Urothelium cell line (cell line): ENCODE measurements around the gene PHEX.
A peak's percentile ranks its signal among the peaks of the same experiment; 100 is the strongest.

Experiments used
- DNase-seq: peaks from one replicate; pipeline ENCODE4 v3.0.0; 2011; ENCODE audit warnings: low spot score, mixed read lengths
- FAIRE-seq: peaks from 2 replicates; lab custom pipeline; 2011; peaks lifted over from hg19 to GRCh38; lab: Jason Lieb, UNC

PHEX gene

GRCh38 chrX:22097012-22097694 lies 65.0 kb downstream of the PHEX start:
- FAIRE-seq (no peak), DNase-seq (peak; percentile 9)

- DNase-seq = no peak
Observed at GRCh38 chrX:22105231-22105630, 73.1 kb downstream of the PHEX start.

GRCh38 chrX:22105971-22106370 lies 73.8 kb downstream of the PHEX start:
- FAIRE-seq (no peak), DNase-seq (no peak)

More at GRCh38 chrX:22105231-22105630, 73.1 kb downstream of the PHEX start:
- FAIRE-seq = no peak

- DNase-seq = peak; percentile 3
- no peak for FAIRE-seq
Observed at GRCh38 chrX:22109442-22109841, 77.3 kb downstream of the PHEX start.

GRCh38 chrX:22110729-22111494 lies 78.8 kb downstream of the PHEX start:
- FAIRE-seq (no peak), DNase-seq (no peak)

- FAIRE-seq = no peak
Observed at GRCh38 chrX:22116605-22117546, 84.8 kb downstream of the PHEX start.

GRCh38 chrX:22117633-22118032 lies 85.5 kb downstream of the PHEX start:
- FAIRE-seq (no peak), DNase-seq (no peak)

More at GRCh38 chrX:22116605-22117546, 84.8 kb downstream of the PHEX start:
- DNase-seq = no peak

GRCh38 chrX:22118161-22118830 lies 86.2 kb downstream of the PHEX start:
- no peak for FAIRE-seq

GRCh38 chrX:22121161-22121560 lies 89.0 kb downstream of the PHEX start:
- DNase-seq (no peak), FAIRE-seq (no peak)

More at GRCh38 chrX:22118161-22118830, 86.2 kb downstream of the PHEX start:
- DNase-seq = peak; percentile 14

GRCh38 chrX:22122510-22122909 lies 90.4 kb downstream of the PHEX start:
- FAIRE-seq (no peak), DNase-seq (no peak)

GRCh38 chrX:22124098-22124497 lies 92.0 kb downstream of the PHEX start:
- DNase-seq (no peak), FAIRE-seq (no peak)

GRCh38 chrX:22125481-22125880 lies 93.4 kb downstream of the PHEX start:
- FAIRE-seq (no peak), DNase-seq (no peak)

- DNase-seq (no peak), FAIRE-seq (no peak)
Observed at GRCh38 chrX:22126327-22126726, 94.2 kb downstream of the PHEX start.

GRCh38 chrX:22128961-22129360 lies 96.8 kb downstream of the PHEX start:
- FAIRE-seq = no peak
- DNase-seq = no peak

GRCh38 chrX:22134681-22135080 lies 102.6 kb downstream of the PHEX start:
- peak; percentile 31 for DNase-seq
- no peak for FAIRE-seq

- FAIRE-seq = no peak
- no peak for DNase-seq
Observed at GRCh38 chrX:22135171-22135711, 103.1 kb downstream of the PHEX start.

GRCh38 chrX:22135994-22136684 lies 104.0 kb downstream of the PHEX start:
- DNase-seq (peak; percentile 14), FAIRE-seq (no peak)

- no peak for FAIRE-seq
- no peak for DNase-seq
Observed at GRCh38 chrX:22136711-22137110, 104.6 kb downstream of the PHEX start.

GRCh38 chrX:22139822-22140221 lies 107.7 kb downstream of the PHEX start:
- DNase-seq (no peak), FAIRE-seq (no peak)
